HG02763 (cell line): Measurements from ENCODE around the gene SLAMF7.
A peak's percentile ranks its signal among the peaks of the same experiment; 100 is the strongest.
"Not testable (repeated sequence)": the region's sequence is repeated elsewhere in the genome, so short reads cannot be mapped to it uniquely, and the experiment has no call there.

Source experiments
- ATAC-seq: cut with Tn5 transposase; IDR thresholded peaks from one replicate; pipeline ENCODE4 v1.9.1; 2021; ENCODE audit warnings: mild to moderate bottlenecking, moderate library complexity; ENCODE audit not compliant: unreplicated experiment

SLAMF7 gene, protein sequence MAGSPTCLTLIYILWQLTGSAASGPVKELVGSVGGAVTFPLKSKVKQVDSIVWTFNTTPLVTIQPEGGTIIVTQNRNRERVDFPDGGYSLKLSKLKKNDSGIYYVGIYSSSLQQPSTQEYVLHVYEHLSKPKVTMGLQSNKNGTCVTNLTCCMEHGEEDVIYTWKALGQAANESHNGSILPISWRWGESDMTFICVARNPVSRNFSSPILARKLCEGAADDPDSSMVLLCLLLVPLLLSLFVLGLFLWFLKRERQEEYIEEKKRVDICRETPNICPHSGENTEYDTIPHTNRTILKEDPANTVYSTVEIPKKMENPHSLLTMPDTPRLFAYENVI

DNA sequence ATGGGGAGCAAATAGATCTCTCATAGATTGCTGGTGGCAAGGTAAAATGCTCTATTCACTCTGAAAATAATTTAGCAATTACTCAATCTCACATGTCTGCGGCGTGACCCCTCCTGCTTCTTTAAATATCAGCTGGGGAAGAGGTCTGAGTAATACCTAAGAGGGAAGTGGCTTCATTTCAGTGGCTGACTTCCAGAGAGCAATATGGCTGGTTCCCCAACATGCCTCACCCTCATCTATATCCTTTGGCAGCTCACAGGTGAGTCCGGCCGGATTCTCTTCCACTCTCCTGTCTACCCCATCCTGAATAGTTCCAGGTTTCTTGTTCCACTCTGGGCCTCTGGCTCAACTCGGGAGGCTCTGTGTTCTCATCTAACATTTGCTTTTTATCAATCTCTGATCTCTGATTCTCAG, at the start of gene SLAMF7:
TSS of gene SLAMF7 (plus strand) at position 150 of the 414 bp plus-strand sequence. CDS start at position 205, 55 bp downstream.
- ATAC-seq, result peak; percentile 48

DNA sequence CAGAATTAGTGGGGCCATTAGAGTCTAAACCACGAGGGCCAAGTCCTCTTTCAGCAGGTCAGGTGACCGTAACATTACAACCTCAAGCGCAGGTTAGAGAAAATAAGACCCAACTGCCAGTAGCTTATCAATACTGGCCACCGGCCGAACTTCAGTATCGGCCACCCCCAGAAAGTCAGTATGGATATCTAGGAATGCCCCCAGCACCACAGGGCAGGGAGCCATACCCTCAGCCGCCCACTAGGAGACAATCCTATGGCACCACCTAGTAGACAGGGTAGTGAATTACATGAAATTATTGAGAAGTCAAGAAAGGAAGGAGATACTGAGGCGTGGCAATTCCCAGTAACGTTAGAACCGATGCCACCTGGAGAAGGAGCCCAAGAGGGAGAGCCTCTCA, 46.7 kb upstream of the SLAMF7 start:
- ATAC-seq, result not testable (repeated sequence)

DNA sequence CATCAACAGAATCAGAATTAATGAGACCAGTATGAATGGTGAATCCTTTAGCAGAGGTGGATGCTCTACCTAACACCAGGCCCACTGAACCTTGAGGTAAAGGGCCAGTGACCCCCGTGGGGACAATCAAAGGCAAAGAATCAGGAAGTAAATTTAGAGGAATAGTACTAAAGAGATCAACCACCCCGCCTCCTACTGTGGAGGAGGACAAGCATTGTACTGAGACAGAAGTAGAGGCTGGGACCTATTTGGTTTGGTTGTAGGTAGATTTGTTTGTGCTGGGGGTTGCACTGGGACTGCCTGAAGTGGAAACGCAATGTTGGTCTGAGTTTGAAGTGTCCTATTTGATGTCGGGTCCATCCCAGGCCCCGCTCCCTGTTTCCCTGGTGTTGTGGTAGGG, 36.9 kb upstream of the SLAMF7 start:
- ATAC-seq, result no peak

DNA sequence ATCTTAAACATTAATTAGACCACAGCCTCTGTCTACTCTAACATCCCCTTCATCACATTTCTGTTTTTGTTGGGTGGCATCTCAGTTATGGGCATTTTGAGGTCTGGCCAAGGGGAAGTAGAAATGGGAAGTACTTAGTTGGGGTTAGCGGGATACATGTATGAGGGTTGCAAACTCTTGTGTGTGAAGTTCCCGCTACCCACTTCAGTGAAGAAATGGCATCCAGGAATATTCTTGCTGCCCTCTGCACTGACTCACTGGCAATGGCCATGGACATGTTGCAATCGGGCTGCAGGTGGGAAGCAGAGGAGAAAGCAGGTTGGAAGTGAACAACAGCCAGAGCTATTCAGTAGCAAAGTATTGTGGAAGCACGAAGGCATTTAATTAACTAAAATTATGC, 34.8 kb upstream of the SLAMF7 start:
- ATAC-seq, result no peak

DNA sequence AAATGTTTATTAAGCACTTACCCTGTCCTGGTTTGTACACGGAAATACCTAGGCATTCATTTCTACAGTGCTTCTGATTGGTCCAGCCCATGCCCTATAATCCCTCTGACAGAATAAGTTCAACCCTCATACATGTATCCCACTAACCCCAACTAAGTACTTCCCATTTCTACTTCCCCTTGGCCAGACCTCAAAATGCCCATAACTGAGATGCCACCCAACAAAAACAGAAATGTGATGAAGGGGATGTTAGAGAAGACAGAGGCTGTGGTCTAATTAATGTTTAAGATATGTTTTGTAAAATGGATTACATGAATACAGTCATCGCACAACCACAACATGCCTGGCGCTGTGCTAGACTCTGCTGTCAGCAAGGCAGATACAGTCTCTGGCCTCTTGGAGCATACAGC, 33.8 kb upstream of the SLAMF7 start:
- ATAC-seq, result not testable (repeated sequence)

DNA sequence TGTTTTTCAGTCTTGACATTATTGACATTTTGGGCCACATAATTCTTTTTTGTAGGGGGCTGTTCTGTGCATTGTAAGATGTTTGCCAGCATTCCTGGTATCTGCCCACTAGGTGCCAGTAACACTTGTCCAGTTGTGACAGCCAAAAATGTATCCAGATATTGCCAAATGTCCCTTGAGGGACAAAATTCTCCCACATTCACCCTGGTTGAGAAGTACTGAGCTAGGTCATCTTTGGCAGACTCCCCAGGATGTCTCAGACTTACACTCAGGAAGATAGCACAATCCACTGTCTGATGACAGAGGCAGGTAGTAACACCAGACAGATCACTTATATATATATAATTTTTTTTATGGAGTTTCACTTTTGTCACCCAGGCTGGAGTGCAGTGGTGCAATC, 33.3 kb upstream of the SLAMF7 start:
- ATAC-seq, result no peak

DNA sequence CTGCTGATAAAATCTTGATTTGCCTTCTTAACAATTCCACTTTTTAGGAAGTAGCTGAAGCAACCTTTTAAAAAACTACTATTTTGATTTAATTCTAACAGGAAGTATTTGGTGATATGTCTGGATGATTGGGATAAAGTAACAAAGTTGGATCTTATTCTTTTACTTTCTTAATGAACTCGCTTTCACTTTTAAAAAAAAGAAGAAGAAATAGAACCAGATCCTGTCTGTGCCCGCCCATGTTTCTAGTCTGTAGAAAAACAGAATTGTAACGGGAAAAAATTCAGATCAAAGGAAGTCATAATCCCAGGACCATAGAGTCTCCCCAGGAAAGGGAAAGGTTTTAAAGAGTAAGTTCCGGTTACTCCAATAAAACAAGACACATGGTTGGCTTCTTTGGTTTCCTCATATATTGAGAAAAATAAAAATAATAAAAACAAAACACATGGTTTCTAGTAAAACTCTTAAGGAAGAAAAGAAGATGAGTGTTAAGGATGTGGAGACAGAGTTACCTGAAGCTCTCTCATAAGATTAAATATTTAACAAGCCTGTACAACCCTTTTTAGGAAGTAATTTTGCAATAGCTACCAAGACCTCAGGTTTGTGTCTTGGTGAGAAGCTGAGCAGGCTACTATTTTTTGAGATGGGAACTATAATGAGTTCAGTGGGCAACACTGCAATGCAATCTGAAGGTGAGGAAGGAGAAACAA, 32.4 kb upstream of the SLAMF7 start:
- no peak for ATAC-seq

DNA sequence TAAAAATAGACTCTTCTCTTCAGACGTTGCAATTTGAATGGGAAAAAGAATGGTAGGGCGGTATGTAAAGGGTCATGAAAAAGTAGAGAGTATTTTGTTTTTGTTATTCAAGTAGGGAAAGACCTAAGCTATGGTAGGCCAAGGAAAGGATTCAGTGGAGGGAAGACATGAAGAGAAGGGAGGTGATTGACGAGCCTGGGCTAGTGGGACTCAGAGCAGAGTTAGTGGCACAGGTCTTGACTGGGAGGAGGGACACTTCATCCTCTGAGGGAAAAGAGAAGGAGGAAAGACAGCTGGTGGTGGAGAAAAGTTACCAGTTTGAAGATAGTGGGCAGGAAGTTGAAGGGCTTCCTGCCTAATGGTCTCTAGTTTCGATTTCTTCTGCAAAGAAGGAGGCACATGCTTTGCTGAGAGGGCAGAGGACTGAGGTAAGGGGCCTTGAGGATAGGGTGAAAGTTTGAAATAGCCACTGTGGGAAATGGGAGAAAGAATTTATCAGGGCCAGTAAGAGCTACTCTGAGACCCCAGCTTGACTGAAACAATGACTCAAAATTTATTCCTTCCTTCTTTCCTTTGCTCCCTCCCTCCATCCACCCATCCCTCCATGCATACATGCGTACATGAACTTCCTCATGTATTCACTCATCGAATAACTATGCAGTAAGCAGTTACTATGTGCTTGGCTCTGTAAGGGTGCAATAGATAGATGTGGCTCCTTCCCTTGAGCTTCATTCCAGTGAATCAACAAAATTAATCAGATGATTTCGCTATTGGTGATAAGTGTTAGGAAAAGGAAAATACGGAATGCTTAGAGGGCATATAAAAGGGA, 31.6 kb upstream of the SLAMF7 start:
- no peak for ATAC-seq

DNA sequence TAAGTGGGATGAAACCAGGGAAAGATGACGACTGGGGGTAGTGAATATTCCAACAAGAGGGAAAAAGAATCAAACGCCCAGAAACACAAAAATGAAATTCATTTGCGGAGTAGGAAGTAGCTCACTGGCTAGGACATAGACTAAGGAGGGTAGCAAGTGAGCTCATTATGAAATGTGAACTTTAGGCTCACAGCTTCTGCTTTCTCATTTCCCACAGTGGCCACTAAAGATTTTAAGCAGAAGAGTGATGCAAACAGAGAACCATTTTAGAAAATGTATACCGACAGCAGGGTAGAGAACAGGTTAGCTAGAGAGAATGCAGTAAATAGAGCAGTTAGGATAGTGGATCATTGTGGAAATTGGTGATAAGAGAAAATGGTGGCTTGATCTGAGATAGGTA, 30.9 kb upstream of the SLAMF7 start:
- no peak for ATAC-seq

DNA sequence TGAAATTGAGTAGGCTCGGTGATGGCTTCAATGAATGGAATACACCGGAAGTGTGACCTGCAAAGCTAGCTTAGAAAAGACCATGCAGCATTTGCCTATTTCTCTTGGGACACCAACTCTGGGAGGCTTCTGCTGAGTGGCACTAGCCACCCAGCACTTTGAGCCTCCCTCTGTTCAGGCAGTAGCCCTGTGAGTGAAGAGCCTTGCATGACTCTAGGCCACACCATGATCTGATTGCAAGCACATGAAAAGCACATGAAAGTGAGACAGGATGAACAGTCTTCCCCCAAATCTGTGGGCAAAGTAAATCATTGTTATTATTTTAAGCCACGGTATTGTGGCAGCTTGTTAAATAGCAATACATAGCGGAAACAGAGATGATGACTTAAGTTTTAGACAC, 30.2 kb upstream of the SLAMF7 start:
- ATAC-seq, result no peak

DNA sequence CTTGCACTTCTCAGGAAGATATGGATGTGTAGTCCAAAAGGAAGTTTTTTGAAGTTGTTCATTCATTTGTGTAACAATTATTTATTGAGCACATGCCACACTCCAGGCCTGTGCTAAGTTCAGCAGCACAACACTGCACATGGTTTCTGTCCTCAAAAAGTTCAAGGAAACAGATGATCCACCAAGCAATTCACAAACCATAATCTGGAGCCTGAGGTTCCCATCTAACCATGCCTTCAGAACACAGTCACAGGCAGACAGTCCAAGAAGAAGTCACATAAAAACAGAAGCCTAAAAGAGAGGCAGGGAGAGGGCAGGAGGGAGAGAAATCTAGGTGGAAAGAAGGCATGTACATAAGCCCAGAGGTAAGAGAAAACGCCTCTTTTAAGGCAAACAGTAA, 29.3 kb upstream of the SLAMF7 start:
- no peak for ATAC-seq

DNA sequence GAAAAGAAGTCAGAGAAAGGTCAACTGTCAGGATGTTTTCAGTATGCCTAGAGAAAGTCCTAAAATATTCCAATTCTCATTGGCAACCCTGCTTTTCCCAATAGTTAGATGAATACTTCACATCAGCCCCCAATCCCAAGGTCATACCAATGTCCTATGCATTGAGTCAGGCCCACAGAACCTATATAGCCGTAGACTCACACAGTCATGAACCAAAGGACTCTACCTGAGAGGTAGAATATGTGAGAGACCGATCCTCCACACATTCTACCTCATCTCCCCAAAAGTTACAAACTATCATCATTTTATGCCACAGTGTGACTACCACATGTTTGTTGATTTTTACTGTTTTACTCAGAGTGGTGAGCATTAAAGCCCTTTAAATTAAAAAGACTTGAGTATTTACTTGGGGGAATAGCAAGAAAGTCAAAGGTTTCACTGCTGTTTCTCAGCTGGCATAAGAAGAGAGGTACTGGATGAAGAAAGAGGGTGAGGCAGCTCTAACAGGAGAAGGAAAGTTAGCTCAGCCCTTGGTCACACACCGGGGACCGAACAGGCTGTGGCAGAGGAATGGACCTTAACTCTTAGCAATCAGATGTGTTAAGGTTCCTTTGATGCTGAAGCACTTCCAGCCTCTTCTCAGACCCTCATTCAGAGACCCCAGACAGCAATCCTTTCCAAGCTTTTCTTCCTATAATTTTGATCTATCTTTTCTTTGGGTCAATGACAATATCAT, 28.4 kb upstream of the SLAMF7 start:
- ATAC-seq, result no peak

DNA sequence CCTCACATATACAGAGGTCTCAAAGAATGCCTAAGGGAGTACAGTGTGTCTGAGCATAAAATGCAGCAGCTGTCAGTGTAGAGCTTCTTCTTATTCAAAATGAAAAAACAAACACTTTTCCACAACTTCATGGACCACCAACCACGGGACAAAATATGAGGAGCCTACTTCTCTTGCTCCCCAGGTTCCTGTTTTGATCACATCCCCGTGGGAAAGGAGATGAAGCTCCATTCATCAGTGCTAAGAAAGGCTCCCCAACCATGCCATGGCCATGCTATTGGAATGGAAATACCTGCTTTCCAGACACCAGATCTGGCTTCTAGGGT, 27.8 kb upstream of the SLAMF7 start:
- ATAC-seq, result no peak

DNA sequence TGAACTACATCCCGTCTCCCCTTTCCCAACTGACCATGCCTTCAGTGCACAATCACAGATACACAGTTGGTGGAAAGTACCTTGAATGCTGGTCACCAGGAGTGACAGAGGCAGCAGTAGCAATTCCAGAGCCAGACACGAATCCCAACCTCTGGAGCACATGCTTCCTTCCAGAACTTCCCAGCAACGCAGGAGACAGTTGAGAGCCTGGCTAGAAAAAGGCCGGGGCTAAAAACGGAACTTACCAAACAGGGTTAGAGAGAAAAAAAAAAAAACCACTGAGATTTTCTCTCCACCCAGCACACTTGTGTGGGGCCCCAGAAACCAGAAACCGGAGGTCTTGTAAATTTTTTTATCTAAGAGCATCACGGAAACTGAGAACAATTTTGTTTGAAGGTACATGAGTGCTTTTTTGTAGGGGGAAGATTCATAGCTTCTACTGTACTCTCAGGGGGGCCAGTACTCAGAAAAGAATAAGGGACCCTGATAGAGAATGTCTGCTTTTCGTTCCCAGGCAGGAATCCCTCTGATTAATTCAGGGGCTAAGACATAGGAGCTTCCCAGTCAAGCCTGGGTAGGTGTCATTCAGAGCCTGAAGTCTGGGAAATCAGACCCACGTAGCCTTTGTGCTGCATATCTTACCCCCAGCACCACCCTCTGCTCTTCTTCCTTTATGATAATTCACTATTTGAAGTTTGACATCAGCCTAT, 27.3 kb upstream of the SLAMF7 start, which contains the start of gene CD48:
TSS of gene CD48 (minus strand) at position 221 of the 710 bp plus-strand sequence. CDS start at position 162, 59 bp downstream.
- peak; percentile 42 for ATAC-seq

DNA sequence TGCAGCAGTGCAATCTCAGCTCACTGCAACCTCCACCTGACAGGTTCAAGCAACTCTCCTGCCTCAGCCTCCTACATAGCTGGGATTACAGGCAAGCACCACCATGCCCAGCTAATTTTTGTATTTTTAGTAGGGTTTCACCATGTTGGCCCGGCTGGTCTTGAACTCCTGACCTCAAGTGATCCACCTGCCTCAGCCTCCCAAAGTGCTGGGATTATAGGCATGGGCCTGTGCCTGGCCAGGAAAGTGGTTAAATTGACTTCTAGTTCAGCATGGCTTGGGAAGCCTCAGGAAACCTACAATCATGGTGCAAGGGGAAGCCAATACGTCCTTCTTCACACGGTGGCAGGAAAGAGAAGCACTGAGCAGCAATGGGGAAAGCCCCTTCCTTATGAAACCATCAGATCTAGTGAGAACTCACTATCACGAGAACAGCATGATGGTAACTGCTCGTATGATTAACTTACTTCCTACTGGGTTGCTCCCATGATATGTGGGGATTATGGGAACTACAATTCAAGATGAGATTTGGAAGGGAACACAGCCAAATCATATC, 26.4 kb upstream of the SLAMF7 start:
- not testable (repeated sequence) for ATAC-seq

DNA sequence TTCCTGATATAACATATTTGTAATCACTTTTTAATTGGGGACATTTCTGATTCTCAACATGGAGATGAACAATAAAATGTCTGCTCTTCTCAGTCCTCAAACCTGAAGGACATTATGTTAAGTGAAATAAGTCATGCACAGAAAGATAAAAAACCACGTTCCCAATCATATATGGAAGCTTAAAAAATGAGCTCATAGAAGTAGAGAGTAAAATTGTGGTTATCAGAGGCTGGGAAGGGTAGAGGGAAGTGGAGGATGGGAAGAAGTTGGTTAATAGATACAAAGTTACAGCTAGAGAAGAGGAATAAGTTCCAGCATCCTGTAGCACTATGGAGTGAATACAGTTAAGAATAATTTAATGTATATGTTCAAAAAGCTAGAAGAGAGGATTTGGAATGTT, 25.9 kb upstream of the SLAMF7 start:
- no peak for ATAC-seq

DNA sequence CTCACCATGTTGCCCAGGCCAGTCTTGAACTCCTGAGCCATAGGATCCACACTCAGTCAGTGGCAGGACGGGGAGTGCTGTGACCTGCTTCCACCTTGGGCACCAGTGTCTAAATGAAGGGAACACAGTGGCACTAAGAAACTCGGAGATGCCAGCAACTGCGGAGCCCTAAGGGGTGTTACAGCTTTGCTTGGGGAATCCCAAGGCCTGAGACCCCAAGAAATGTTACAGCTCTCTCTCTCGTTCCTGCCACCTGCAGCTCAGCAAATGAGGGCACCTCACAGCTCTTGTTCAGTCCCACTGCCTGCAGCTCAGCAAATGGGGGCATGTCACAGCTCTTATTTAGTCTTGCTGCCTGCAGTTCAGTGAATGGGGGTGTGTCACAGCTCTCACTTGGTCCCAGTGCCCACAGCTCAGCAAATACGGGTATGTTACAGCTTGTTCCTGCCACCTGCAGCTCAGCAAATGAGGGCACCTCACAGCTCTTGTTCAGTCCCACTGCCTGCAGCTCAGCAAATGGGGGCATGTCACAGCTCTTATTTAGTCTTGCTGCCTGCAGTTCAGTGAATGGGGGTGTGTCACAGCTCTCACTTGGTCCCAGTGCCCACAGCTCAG, 24.9 kb upstream of the SLAMF7 start:
- not testable (repeated sequence) for ATAC-seq

DNA sequence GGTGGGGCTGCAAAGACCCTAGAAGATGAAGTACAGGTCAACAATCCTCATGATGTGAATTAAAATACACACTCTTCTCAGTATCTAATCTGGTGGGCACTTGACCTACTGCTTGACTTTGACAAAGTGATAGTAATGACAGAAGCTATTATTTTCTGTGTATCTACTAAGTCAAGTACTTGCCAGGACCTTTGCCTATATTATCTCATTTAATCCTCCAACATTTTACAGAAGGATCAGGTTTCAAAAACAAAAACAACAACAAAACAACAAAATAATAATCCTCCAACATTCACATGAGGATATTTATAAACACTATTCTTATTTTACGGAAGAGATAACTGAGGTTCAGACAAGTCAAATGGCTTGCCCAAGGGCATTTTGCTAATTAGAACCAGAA, 23.0 kb upstream of the SLAMF7 start:
- ATAC-seq, result no peak

DNA sequence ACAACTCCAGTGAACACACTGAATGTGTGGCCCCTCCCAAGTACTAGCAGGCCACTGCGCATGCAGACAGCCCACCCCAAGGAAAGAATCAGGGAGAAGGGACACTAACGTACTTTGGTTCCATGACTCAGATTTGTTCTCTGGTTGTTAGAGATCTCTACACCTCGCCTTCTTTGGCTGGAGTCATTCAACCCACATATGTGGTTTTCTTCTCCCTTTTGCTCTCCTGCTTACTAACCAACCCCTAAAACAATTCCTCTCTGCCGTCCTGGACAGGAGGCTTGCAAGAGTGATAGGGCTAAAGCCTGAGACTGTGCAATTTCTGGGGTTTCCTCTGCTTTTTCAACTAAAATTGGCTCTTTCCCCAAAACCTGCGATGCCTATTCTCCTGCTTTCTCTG, 21.7 kb upstream of the SLAMF7 start:
- ATAC-seq, result no peak

DNA sequence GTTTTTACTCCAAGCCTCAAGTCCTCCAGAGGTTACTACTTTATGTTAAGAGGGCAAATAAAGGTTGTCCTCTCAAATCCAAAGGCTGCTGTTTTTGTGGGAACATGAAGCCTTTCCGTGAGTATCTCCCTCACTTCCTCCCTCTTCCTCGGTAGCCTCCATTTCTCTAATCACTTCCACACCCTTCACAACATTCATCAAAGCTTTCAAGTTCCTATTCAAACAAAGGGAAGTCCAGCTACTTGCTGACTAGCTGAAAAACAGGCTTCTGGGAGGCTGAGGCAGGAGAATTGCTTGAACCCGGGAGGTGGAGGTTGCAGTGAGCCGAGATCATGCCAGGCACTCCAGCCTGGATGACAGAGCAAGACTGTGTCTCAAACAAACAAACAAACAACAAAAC, 20.8 kb upstream of the SLAMF7 start:
- ATAC-seq, result no peak
